HG03457 (cell line): ENCODE measurements around the gene ZSCAN16.

Experiments used
- ATAC-seq: cut with Tn5 transposase; IDR thresholded peaks from one replicate; pipeline ENCODE4 v1.9.1; 2021; ENCODE audit warnings: moderate number of reproducible peaks; ENCODE audit not compliant: unreplicated experiment

Gene ZSCAN16

DNA sequence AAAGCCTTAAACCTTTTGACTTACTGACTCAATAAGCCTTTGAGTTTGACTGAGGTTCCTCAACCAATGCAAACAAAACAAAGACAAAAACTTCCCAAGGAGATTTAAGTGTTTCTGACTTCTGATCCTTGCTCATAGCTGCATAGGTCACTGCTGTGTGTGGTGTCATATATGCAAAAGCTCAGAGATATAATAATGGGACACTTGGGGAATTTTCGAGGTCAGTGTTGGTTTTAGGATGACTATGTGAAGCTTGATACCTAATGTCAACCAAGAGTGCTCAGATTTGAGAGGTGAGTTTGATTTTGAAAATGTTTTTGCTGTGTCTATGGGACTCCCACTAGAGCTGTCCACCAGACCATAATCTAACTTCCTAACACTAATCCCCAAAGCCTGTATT lies 43.5 kb downstream of the ZSCAN16 start:
- no peak for ATAC-seq

DNA sequence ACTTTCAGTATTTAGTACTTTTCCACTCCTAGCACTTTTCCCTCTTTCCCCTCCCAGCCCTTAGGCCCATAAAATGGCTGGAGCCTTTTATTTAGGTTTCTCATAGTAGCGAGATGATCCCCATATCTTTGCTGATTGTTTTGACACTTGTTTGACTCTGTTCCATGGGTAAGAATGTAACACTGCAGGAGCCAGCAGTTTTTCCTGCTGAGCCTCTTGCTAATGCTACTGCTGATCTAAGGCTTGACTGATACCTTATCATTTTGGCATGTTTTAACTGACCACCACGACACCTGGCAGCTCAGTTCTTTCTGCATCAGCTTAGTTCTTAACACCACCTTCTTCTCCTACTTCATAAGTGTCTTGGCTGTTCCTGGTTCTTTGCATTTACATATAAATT lies 46.9 kb downstream of the ZSCAN16 start:
- no peak for ATAC-seq

DNA sequence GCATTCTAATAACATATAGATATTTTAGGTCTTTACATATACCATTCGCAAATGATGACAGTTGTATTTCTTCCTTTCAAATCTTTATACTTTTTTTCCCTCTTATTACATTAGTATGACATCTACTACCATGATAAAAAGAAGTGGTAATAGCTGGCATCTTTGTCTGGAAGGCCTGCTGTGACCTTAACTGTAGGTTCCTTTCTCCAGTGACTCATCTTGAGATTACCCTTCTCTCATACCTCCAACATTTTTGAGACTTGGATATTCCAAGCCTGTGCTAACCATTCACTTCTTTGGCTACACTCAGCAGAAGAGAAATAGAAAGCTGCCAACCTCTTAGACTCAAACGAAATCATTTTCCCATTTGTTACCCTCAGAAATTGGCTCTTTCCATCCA lies 47.6 kb downstream of the ZSCAN16 start:
- no peak for ATAC-seq

- ATAC-seq, result no peak
These were observed 52.0 kb downstream of the ZSCAN16 start for GRCh38 chr6:28176373-28176772.
